CD14-positive monocyte (primary cell): ENCODE measurements around the gene MYH7. TPM values are rescaled to one million over a fixed set of nuclear protein-coding genes. Genes with fewer than 3 reads are reported as not detected.

Experiments used
- DNase-seq, 3 donors: peaks; one replicate each; pipeline ENCODE4 v3.0.0-alpha.2; 2011 to 2022
- H2AFZ ChIP-seq: 2 replicates; pipeline ENCODE4 v1.6.0; 2012; ENCODE audit warnings: mild to moderate bottlenecking, low read depth, low read length, inconsistent platforms; ENCODE audit not compliant: insufficient read depth, poor library complexity, severe bottlenecking
- H3K27ac ChIP-seq, 2 donors: 1 replicate in 1 of 2; 2 replicates in 1 of 2; pipeline ENCODE4 v1.5.1; 2012 to 2013; ENCODE audit warnings: low read length in 2 of 2, control low read depth in 1 of 2, inconsistent platforms in 1 of 2, low read depth in 1 of 2, mild to moderate bottlenecking in 1 of 2
- H3K27me3 ChIP-seq, 2 donors: one replicate each; pipeline versions ENCODE4 v1.6.0 to v1.6.1; 2011 to 2013; ENCODE audit warnings: low read length in 2 of 2; ENCODE audit not compliant: control insufficient read depth in 2 of 2, insufficient read depth in 2 of 2
- H3K36me3 ChIP-seq, 2 donors: replicated peaks in 1 of 2; 1 replicate in 1 of 2; 2 replicates in 1 of 2; pipeline versions ENCODE4 v1.5.1 to v1.6.1; 2012 to 2013; ENCODE audit warnings: low read length in 2 of 2, control low read depth in 1 of 2, inconsistent platforms in 1 of 2, mild to moderate bottlenecking in 1 of 2; ENCODE audit not compliant: insufficient read depth in 2 of 2, control insufficient read depth in 1 of 2
- H3K4me1 ChIP-seq, 2 donors: 1 replicate in 1 of 2; 2 replicates in 1 of 2; pipeline versions ENCODE4 v1.5.1 to v1.6.1; 2012 to 2013; ENCODE audit warnings: low read length in 2 of 2, control low read depth in 1 of 2, inconsistent platforms in 1 of 2, mild to moderate bottlenecking in 1 of 2, moderate library complexity in 1 of 2; ENCODE audit not compliant: insufficient read depth in 2 of 2, control insufficient read depth in 1 of 2
- H3K4me2 ChIP-seq: replicated peaks from 2 replicates; pipeline ENCODE3; 2012; ENCODE audit warnings: low read length, moderate library complexity, mild to moderate bottlenecking; ENCODE audit not compliant: poor library complexity, severe bottlenecking; ENCODE audit errors: extremely low read depth
- H3K4me3 ChIP-seq, 3 experiments: fragments of 200-600 bp in 1 of 3; sonication (generic) in 1 of 3; replicated peaks in 1 of 3; 1 replicate in 2 of 3; 2 replicates in 1 of 3; pipeline ENCODE4 v1.5.1; 2011 to 2013; ENCODE audit warnings: low read length in 3 of 3, mild to moderate bottlenecking in 3 of 3, control low read depth in 2 of 3, low read depth in 2 of 3, inconsistent platforms in 1 of 3, moderate library complexity in 1 of 3
- H3K79me2 ChIP-seq: 2 replicates; pipeline ENCODE4 v1.6.0; 2012; ENCODE audit warnings: mild to moderate bottlenecking, control low read depth, inconsistent platforms, low read length, moderate library complexity; ENCODE audit not compliant: insufficient read depth
- H3K9ac ChIP-seq: 2 replicates; pipeline ENCODE4 v1.6.0; 2017; ENCODE audit warnings: low read length, mild to moderate bottlenecking; ENCODE audit not compliant: insufficient read depth, poor library complexity, severe bottlenecking
- H3K9me3 ChIP-seq, 2 donors: replicated peaks in 1 of 2; 1 replicate in 1 of 2; 2 replicates in 1 of 2; pipeline versions ENCODE4 v1.5.1 to v1.6.1; 2012 to 2013; ENCODE audit warnings: low read length in 2 of 2, control low read depth in 1 of 2; ENCODE audit not compliant: control insufficient read depth in 1 of 2, insufficient read depth in 1 of 2
- H4K20me1 ChIP-seq: 2 replicates; pipeline ENCODE4 v1.6.0; 2012; ENCODE audit warnings: mild to moderate bottlenecking, low read length, control low read depth, moderate library complexity; ENCODE audit not compliant: insufficient read depth
- H3K27ac Mint-ChIP-seq, 7 donors: one replicate each; pipeline ENCODE4 v1.8.0; 2020; ENCODE audit warnings: mild to moderate bottlenecking in 7 of 7, mixed read lengths in 7 of 7, moderate library complexity in 6 of 7, inconsistent platforms in 2 of 7
- H3K27me3 Mint-ChIP-seq, 3 donors: one replicate each; pipeline ENCODE4 v1.8.0; 2021 to 2022; ENCODE audit warnings: low read depth in 3 of 3, mild to moderate bottlenecking in 3 of 3, mixed read lengths in 3 of 3, moderate library complexity in 3 of 3, inconsistent platforms in 1 of 3
- H3K36me3 Mint-ChIP-seq, 2 donors: one replicate each; pipeline ENCODE4 v1.8.0; 2020; ENCODE audit warnings: mixed read lengths in 2 of 2, inconsistent platforms in 1 of 2, mild to moderate bottlenecking in 1 of 2
- H3K4me1 Mint-ChIP-seq: one replicate; pipeline ENCODE4 v1.8.0; 2020; ENCODE audit warnings: mild to moderate bottlenecking, mixed read lengths
- H3K4me3 Mint-ChIP-seq, 2 donors: one replicate each; pipeline ENCODE4 v1.8.0; 2020; ENCODE audit warnings: mild to moderate bottlenecking in 2 of 2, mixed read lengths in 2 of 2, moderate library complexity in 1 of 2
- H3K9me3 Mint-ChIP-seq, 7 donors: one replicate each; pipeline ENCODE4 v1.8.0; 2020 to 2022; ENCODE audit warnings: mixed read lengths in 7 of 7, mild to moderate bottlenecking in 6 of 7, moderate library complexity in 6 of 7, inconsistent platforms in 2 of 7
- CTCF ChIP-seq: fragments of 200-600 bp; IDR thresholded peaks from one replicate; pipeline ENCODE4 v1.8.0; 2022; ENCODE audit warnings: antibody characterized with exemption, mild to moderate bottlenecking
- WGBS: methylation state at CpG from one replicate; pipeline ENCODE4 v1.1.5; 2013; ENCODE audit warnings: missing lambda C conversion rate; ENCODE audit not compliant: insufficient coverage; 5-methylcytosine and 5-hydroxymethylcytosine counted together
- intact Hi-C, 2 donors: fragments of 100-400 bp; cut with micrococcal nuclease; formaldehyde crosslinking; loops; one replicate each; pipeline versions ENCODE4 v1.15.0 to v1.15.1; 2023
- polyA plus RNA-seq, 3 donors: library from polyadenylated mRNA; depleted of rRNA in 1 of 3; unstranded in 2 of 3; stranded (reverse) in 1 of 3; fragments of 300-500 nt in 2 of 3; fragments of >200 nt in 1 of 3; fragmentation: Illumina TruSeq in 2 of 3; gene quantifications; 1 replicate in 2 of 3; 2 replicates in 1 of 3; pipeline ENCODE4 v1.2.3, GENCODE V29; 2012 to 2021

Gene MYH7
- polyA plus RNA-seq, 3 donors = not detected

DNA sequence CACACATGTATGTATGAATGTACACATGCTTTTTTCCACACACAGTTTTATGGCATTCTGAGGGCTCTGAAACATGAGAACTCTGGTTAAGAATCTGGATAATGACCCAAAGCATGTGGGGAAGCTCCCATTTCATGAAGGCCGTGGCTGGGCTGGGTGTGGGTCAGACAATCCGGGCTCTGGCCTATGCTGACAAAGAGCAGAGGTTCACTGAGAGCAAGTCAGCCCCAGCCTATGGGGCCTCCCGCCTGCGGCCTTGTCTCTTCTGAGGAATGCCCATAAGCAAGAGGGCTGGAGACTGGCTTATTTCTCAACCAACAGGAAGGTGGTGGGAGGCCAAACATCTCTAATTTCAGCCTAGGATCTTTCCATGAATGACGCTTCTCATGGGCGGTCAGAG lies 35.9 kb downstream of the MYH7 start:
- no peak overlapping the region for H3K4me2 ChIP-seq
- H3K27me3 ChIP-seq = no peaks in the 10 kb centered on the region
- H3K27ac ChIP-seq = no peak overlapping the region
- H4K20me1 ChIP-seq = no peaks in the 10 kb centered on the region
- no peak overlapping the region for H3K27ac Mint-ChIP-seq
- peak overlapping the region in 1 of 2 donors; percentile 32 for H3K4me3 Mint-ChIP-seq
- peaks cover 5 to 7% of the 10 kb centered on the region in 2 donors for H3K4me1 ChIP-seq
- no peaks in the 10 kb centered on the region for H3K9me3 ChIP-seq
- H3K4me1 Mint-ChIP-seq = peaks cover 19% of the 10 kb centered on the region
- peaks cover 0 to 7% (median 4%) of the 10 kb centered on the region in 3 donors for H3K27me3 Mint-ChIP-seq
- no peak overlapping the region for H3K4me3 ChIP-seq
- no peak overlapping the region for H2AFZ ChIP-seq
- no peaks in the 10 kb centered on the region for H3K36me3 Mint-ChIP-seq
- no peaks in the 10 kb centered on the region for H3K79me2 ChIP-seq
- H3K36me3 ChIP-seq = no peaks in the 10 kb centered on the region
- intact Hi-C loops = no loop called here
- 95% methylated on average over 2 of the region's 6 CpGs for WGBS
- H3K9me3 Mint-ChIP-seq = no peaks in the 10 kb centered on the region
- TF ChIP-seq CTCF = no peak
- H3K9ac ChIP-seq = no peak overlapping the region
- no peak for DNase-seq

GRCh38 chr14:23399136-23399535 lies 36.3 kb downstream of the MYH7 start:
- Histone ChIP-seq H4K20me1 (no peaks in the 10 kb centered on the region), H3K9me3 (no peaks in the 10 kb centered on the region), H3K36me3 (no peaks in the 10 kb centered on the region), H2AFZ (no peak overlapping the region), H3K4me1 (peaks cover 5 to 7% of the 10 kb centered on the region in 2 donors), H3K79me2 (no peaks in the 10 kb centered on the region), H3K4me2 (no peak overlapping the region), H3K27me3 (no peaks in the 10 kb centered on the region), H3K9ac (no peak overlapping the region), H3K4me3 (no peak overlapping the region), H3K27ac (no peak overlapping the region)
- Mint-ChIP-seq H3K9me3 (no peaks in the 10 kb centered on the region), H3K4me1 (peaks cover 19% of the 10 kb centered on the region), H3K4me3 (no peak overlapping the region), H3K36me3 (no peaks in the 10 kb centered on the region), H3K27ac (no peak overlapping the region), H3K27me3 (peaks cover 0 to 5% (median 4%) of the 10 kb centered on the region in 3 donors)
- intact Hi-C loops = no loop called here
- 83% methylated on average over 2 of the region's 3 CpGs for WGBS
- no peak for TF ChIP-seq CTCF
- DNase-seq = no peak
